ENCODE data around the gene ATP8A2. TPM values are rescaled to one million over a fixed set of nuclear protein-coding genes. Genes with fewer than 3 reads are reported as not detected.

Gene ATP8A2
- total RNA-seq, 1 donor, result 0.72 TPM

GRCh38 chr13:25978961-25979360 lies 607.2 kb downstream of the ATP8A2 start:
- no peaks in the 10 kb centered on the region for H4K20me1 ChIP-seq (ENCODE audit: insufficient read depth, low read length)
- no peak overlapping the region for H2AFZ ChIP-seq (ENCODE audit: low read length)
- TF ChIP-seq CTCF (IDR thresholded peaks at IDR 0.05; ENCODE audit: extremely low read depth, low read depth, low read length), result no peak
- no peaks in the 10 kb centered on the region for H3K27me3 ChIP-seq (ENCODE audit: insufficient read depth, low read length)
- no peaks in the 10 kb centered on the region for H3K79me2 ChIP-seq (ENCODE audit: insufficient read depth, low read length)
- no peaks in the 10 kb centered on the region for H3K4me1 ChIP-seq (ENCODE audit: insufficient read depth, low read length)
- no peaks in the 10 kb centered on the region for H3K36me3 ChIP-seq (ENCODE audit: insufficient read depth, low read length)
- H3K9me3 ChIP-seq (ENCODE audit: low read depth, low read length), result no peaks in the 10 kb centered on the region
- H3K27ac ChIP-seq (ENCODE audit: low read depth, low read length), result no peak overlapping the region
- DNase-seq (ENCODE audit: insufficient read length, low spot score, missing footprints), result no peak
- no peak overlapping the region for H3K4me3 ChIP-seq (ENCODE audit: insufficient read depth, low read length)
- no peak overlapping the region for H3K4me2 ChIP-seq (ENCODE audit: insufficient read depth, low read length)

DNA sequence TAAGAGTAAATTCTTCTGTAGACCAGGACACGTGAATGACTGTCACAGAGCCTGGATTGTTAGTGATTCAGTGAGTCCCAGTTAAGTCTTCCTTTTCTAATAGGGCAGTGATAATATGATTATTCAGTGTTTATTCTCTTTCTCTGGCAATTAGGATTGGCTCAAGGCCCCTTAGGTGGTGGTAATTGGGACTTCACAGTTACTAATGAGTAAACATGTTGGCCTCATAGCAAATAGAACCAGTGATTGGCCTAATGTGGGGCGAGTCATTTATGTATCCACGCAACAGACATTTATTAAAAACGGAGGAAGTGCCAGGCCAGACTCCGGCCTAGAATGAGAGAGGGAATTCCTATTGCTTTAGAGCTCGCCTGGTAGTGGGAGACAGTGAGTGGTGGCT lies 607.6 kb downstream of the ATP8A2 start:
- Histone ChIP-seq H3K27ac (ENCODE audit: low read depth, low read length) (no peak overlapping the region), H2AFZ (ENCODE audit: low read length) (no peak overlapping the region), H3K9me3 (ENCODE audit: low read depth, low read length) (no peaks in the 10 kb centered on the region), H4K20me1 (ENCODE audit: insufficient read depth, low read length) (no peaks in the 10 kb centered on the region), H3K79me2 (ENCODE audit: insufficient read depth, low read length) (no peaks in the 10 kb centered on the region), H3K4me1 (ENCODE audit: insufficient read depth, low read length) (no peaks in the 10 kb centered on the region), H3K4me3 (ENCODE audit: insufficient read depth, low read length) (no peak overlapping the region), H3K36me3 (ENCODE audit: insufficient read depth, low read length) (no peaks in the 10 kb centered on the region), H3K4me2 (ENCODE audit: insufficient read depth, low read length) (no peak overlapping the region), H3K27me3 (ENCODE audit: insufficient read depth, low read length) (no peaks in the 10 kb centered on the region)
- DNase-seq (ENCODE audit: insufficient read length, low spot score, missing footprints), result no peak
- TF ChIP-seq CTCF (IDR thresholded peaks at IDR 0.05; ENCODE audit: extremely low read depth, low read depth, low read length), result no peak

DNA sequence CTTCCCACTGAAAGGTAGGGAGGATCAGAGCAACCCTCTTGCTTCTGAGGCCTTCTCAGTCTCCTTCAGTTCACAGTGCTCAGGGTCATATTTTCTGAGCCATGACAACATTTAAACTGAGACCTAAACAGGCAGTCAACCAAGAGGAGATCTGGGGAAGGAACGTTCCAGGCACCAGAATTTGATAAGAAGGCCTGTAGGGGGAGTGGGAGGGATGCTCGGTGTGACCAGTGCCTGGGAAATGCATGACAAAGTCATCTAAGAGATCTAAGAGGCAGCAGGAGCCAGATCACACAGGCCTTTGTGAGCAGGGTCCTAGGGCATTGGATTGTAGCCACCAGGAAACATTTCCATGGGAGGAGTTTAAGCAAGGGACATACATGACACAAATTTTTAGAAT lies 608.5 kb downstream of the ATP8A2 start:
- Histone ChIP-seq H2AFZ (ENCODE audit: low read length) (no peak overlapping the region), H3K27me3 (ENCODE audit: insufficient read depth, low read length) (no peaks in the 10 kb centered on the region), H3K4me1 (ENCODE audit: insufficient read depth, low read length) (no peaks in the 10 kb centered on the region), H3K4me3 (ENCODE audit: insufficient read depth, low read length) (no peak overlapping the region), H3K9me3 (ENCODE audit: low read depth, low read length) (no peaks in the 10 kb centered on the region), H3K36me3 (ENCODE audit: insufficient read depth, low read length) (no peaks in the 10 kb centered on the region), H3K27ac (ENCODE audit: low read depth, low read length) (no peak overlapping the region), H4K20me1 (ENCODE audit: insufficient read depth, low read length) (no peaks in the 10 kb centered on the region), H3K79me2 (ENCODE audit: insufficient read depth, low read length) (no peaks in the 10 kb centered on the region), H3K4me2 (ENCODE audit: insufficient read depth, low read length) (no peak overlapping the region)
- peak; percentile 33 for TF ChIP-seq CTCF (IDR thresholded peaks at IDR 0.05; ENCODE audit: extremely low read depth, low read depth, low read length)
- DNase-seq (ENCODE audit: insufficient read length, low spot score, missing footprints), result peak; percentile 69

DNA sequence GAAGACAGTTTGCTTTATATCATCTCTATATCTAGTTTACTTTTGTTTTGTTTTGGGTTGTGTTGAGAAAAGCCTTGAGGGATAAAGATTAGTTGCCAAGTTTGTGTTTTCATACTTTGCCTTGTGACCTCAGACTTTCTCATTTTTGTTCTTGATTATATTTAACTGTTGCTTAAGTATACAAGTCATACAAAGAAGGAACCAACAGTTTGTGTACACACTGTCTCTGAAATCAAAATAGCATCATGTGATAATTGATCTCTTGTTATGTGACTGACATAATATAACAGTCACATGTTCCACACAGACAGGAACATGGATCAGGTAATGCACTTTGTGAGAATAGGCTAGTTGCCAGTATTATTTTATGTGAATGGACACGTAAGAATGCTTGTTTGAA lies 609.3 kb downstream of the ATP8A2 start:
- Histone ChIP-seq H3K27me3 (ENCODE audit: insufficient read depth, low read length) (no peaks in the 10 kb centered on the region), H3K4me2 (ENCODE audit: insufficient read depth, low read length) (no peak overlapping the region), H3K9me3 (ENCODE audit: low read depth, low read length) (no peaks in the 10 kb centered on the region), H4K20me1 (ENCODE audit: insufficient read depth, low read length) (no peaks in the 10 kb centered on the region), H3K27ac (ENCODE audit: low read depth, low read length) (no peak overlapping the region), H2AFZ (ENCODE audit: low read length) (no peak overlapping the region), H3K4me1 (ENCODE audit: insufficient read depth, low read length) (no peaks in the 10 kb centered on the region), H3K79me2 (ENCODE audit: insufficient read depth, low read length) (no peaks in the 10 kb centered on the region), H3K36me3 (ENCODE audit: insufficient read depth, low read length) (no peaks in the 10 kb centered on the region), H3K4me3 (ENCODE audit: insufficient read depth, low read length) (no peak overlapping the region)
- DNase-seq (ENCODE audit: insufficient read length, low spot score, missing footprints), result no peak
- no peak for TF ChIP-seq CTCF (IDR thresholded peaks at IDR 0.05; ENCODE audit: extremely low read depth, low read depth, low read length)

Data from osteoblast (primary cell).